Right hindlimb (tissue), 1 donor: ENCODE results near the gene ADGB.
A peak's percentile ranks its signal among the peaks of the same experiment; 100 is the strongest.
"Not testable (repeated sequence)": the region's sequence is repeated elsewhere in the genome, so short reads cannot be mapped to it uniquely, and the experiment has no call there.

Source experiments
- DNase-seq: peaks from one replicate; pipeline ENCODE4 v3.0.0-alpha.2; 2018

ADGB gene

DNA sequence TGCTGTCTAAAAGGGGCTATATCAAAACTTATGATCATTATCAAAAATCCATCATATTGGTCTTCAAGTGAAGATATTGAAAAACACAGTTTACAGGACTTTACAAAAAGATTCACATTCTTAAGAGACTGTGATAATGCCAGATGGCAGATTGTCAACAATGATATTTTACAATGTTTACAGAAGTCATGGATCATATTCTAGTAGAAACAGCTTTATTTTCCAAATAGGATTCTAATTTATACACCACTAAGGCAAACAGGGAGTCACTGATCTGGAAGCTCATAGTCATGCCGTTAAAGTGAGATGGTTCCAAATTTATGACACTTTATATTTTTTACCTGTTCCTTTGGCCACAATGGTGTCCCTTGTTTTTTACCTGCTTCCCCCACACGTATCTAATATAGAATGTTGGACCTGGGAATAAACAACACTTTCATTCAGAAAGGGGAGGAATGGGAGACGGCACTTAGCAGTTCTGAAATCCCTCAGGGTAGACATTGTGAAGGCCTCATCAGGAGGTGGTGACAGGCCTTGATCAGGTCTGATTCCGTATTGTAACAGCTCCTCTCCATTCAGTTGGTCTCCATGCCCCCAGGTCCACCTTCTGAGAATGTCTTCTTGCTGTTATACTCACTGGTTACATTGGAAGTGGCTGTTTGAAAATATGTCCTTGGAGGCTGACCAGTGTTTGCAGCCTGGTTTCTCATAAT, 228.6 kb downstream of the ADGB start:
- DNase-seq = no peak

DNA sequence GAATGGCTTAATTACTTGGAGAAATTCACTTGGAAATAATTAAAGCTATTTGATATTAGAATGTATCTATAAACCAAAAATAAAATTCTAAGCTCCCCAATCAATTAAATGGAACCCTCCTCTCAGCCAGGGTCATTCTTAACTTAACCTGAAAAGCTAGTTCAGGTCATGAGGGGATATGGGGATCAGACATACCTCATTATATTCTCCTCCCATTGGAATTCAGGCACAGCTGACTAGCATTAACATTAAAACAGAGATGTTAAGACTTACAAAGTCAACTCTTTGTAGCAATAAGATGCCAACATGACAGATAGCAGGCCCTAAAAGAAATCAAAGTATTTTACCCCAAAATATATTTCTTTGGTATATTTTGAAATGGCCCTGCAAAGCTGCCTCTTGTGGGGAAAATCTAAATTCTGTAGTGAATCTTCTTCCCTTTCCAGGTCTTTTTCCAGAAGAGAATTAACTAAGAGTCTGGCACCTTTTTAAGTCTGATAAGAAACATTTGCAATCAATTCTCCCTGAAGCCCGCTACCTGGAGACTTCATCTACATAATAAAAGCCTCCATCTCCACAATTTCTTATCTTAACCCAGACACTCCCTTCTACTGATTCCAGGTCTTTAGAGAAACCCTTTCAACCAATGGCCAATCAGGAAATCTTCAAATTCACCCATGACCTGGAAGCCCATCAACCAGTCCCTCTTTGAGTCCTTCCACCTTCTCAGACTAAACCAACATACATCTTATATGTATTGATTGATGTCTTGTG, 231.2 kb downstream of the ADGB start:
- DNase-seq = no peak

- DNase-seq = no peak
These were observed 234.4 kb downstream of the ADGB start for GRCh38 chr6:146833157-146833556.

DNA sequence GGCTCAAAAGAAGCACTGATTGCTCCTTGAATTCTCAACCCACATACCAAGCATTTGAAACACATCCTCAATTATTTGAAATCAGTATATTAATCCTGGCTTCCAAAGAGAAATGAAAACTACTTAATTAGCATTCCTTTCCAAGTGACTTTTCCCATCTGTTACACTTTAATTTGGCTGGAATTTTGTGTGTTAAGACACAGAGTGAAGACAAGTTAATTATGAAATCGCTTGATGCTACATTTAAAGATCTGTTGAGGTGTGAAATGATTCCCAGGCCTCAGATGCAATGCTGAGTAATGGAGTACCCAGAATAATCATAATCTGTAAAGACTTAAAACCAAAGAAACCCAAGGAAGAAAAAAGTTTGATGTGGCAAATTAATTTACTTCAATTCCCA, 241.4 kb downstream of the ADGB start:
- no peak for DNase-seq

- DNase-seq = no peak
These were observed 241.9 kb downstream of the ADGB start for GRCh38 chr6:146840641-146841040.

- no peak for DNase-seq
These were observed 248.7 kb downstream of the ADGB start for GRCh38 chr6:146847426-146847825.

DNA sequence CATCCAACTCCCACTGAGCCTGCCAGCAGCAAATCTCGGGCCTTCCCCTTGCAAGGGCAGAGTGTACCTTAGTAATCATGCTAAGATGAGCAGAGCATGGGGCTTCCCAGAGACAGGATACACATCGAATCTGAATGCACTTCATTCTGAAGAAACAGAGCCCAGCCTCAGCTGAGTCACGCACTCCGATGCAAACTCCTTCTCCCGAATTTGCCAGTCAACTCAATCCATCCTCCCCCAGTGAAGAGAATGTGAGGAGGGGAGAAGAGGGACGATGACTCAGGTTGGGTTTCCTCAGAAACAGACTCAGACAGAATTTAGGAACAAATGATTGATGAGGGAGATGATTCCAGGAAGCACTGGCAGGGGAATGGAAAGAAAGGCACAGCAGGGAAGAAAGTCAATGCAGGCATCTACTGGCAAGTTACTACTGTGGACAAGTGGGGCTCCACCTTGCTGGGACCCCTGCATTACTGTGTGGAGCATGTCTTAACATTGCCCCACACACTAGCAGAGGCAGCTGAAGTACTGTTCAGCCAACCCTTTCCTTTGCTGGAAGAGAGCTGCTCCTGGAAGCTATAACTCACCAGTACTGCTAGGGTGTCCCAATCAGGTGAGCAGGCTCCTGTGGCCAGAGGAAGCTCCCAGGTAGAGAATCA, 251.6 kb downstream of the ADGB start:
- no peak for DNase-seq

- no peak for DNase-seq
These were observed 252.2 kb downstream of the ADGB start for GRCh38 chr6:146850981-146851380.

- no peak for DNase-seq
These were observed 253.1 kb downstream of the ADGB start for GRCh38 chr6:146851837-146852236.

GRCh38 chr6:146854521-146855255, 255.9 kb downstream of the ADGB start:
- DNase-seq = not testable (repeated sequence)

- no peak for DNase-seq
These were observed 257.1 kb downstream of the ADGB start for GRCh38 chr6:146855889-146856288.

GRCh38 chr6:146856296-146856695, 257.5 kb downstream of the ADGB start:
- no peak for DNase-seq

- peak; percentile 83 for DNase-seq
These were observed 258.6 kb downstream of the ADGB start for GRCh38 chr6:146857180-146857979.

- DNase-seq = no peak
These were observed 259.2 kb downstream of the ADGB start for GRCh38 chr6:146857980-146858347.

DNA sequence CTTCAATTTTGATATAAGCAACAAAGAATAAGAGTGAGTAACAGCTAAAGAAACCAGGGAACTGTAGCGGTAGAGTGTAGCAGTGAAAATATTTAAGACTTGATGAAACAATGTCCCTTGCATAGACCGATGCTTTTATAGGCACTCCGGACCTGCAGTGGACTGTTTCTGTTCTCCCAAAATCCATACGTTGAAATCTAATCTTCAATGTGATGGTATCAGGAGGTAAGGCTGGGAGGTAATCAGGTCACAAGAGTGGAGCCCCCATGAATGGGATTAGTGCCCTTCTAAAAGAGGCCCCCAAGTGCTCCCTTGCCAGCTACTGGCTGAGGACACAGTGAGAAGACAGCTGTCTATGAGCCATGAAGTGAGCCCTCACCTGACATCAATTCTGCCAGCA, 260.4 kb downstream of the ADGB start:
- DNase-seq = no peak

GRCh38 chr6:146859795-146860495, 261.2 kb downstream of the ADGB start:
- DNase-seq = no peak

DNA sequence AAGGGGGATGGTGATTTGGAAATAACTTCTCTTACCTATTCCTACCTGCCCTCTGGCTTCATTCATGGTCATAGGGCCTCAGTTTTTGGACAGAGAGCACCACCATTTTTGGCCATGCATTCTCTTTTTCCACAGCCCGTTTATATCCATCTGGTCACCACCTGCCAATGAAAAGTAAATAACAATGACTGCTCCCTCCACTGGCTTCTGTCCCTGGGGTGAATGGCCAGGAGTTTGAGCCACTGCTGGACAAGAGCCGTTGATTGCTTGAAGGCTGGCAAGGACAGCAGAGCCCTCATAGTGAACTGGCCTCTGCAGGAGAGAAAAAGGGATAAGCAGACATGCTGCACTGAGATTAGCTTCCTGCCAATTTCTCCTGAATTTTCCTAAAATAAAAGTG, 261.8 kb downstream of the ADGB start:
- no peak for DNase-seq

DNA sequence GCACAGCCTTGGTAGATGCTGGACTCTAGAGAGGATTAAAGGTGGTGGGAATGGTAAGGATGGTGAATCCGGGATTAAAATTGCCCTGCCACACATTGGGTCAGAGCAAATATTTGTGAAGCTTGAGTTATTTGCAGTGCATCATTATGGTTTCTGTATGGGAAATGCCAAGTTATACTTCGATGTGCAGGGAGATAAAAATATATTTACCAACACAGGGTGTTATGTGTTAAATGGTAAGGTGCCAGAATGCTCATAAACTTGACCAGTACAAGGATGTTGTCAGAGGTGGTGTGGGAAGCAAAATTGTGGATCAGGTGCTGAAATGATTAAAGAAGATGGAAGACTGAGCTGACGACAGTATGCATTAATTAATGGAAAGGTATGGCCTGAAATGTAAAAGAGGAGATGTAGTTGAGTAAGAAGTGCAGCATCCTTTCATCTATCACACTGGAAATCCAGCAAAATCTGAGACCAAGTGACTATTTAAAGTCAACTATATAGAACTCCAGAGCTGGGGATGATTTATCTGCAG, 262.3 kb downstream of the ADGB start:
- DNase-seq = no peak

DNA sequence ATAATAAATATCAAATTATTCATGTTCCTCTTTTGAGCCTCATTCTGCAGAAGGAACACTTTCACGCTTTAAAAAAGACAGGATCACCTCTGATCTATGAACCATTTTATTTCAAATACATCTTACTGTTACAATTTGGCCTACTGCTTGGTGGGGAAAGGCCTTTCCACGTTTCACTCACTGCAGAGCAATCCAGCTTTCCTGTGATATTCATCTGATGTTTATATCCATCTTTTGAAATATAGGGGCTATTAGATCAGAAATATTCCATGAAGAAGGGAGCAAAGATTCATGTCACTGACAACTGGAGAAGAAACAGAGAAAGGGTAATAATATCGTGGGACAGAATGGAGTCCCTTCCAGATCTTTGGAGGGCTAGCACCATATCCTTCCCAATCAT, 262.9 kb downstream of the ADGB start:
- DNase-seq = no peak

DNA sequence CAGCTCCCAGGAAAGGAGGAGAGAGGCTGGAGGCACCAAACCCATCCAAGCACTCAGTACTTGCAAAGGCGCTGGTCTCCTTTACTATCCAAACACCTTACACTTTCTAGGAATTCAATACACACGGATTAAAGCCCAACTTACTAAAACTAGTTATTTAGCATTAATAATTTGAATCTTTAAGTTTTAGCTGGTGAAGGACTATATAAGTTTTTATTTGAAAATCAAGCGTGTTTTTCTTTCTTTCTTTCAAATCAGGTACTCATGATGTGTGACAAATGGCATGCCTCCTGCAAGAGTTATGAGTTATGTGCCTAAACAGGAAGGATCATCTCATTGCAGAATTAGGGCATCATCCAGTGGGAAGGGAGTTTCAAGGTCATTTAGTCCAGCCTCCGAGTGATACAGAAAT, 263.7 kb downstream of the ADGB start:
- no peak for DNase-seq

- DNase-seq = no peak
These were observed 265.5 kb downstream of the ADGB start for GRCh38 chr6:146864300-146864699.

- DNase-seq = no peak
These were observed 266.1 kb downstream of the ADGB start for GRCh38 chr6:146864885-146865284.
